ENCODE data around the gene RASGRF2. TPM values are rescaled to one million over a fixed set of nuclear protein-coding genes. Genes with fewer than 3 reads are reported as not detected.

Gene RASGRF2
- total RNA-seq, 1 experiment from 2014 or later, result 0.18 TPM

- H3K4me3 ChIP-seq (ENCODE audit: low read length), result no peak overlapping the region
- no peaks in the 10 kb centered on the region for H3F3A ChIP-seq (ENCODE audit: low read length, unreplicated experiment)
- BruUV-seq (replicated peaks), result no TSS peak
- no peak overlapping the region for H2AFZ ChIP-seq (ENCODE audit: low read length)
- H3K4me2 ChIP-seq (ENCODE audit: low read length), result no peak overlapping the region
- H4K20me1 ChIP-seq (ENCODE audit: low read length), result no peaks in the 10 kb centered on the region
- H3K9ac ChIP-seq (ENCODE audit: low read length), result no peak overlapping the region
- DNase-seq (no peak), ATAC-seq (no peak)
- no peak overlapping the region for H3K27ac ChIP-seq (ENCODE audit: low read length)
- CTCF ChIA-PET, result no interaction called here
- no peaks in the 10 kb centered on the region for H3K79me2 ChIP-seq (ENCODE audit: low read length)
- no peaks in the 10 kb centered on the region for H3K36me3 ChIP-seq (ENCODE audit: low read depth, low read length)
- POLR2A ChIA-PET (ENCODE audit: unreplicated experiment), result no interaction called here
- intact Hi-C loops (cut with micrococcal nuclease), result no loop called here
- TF ChIP-seq EZH2 (IDR thresholded peaks at IDR 0.05; ENCODE audit: low read length, unreplicated experiment), result no peak
- no peak for TF ChIP-seq CTCF (conservative IDR thresholded peaks at IDR 0.05; ENCODE audit: low read depth, low read length)
- no peak for TF ChIP-seq EZH2phosphoT487 (IDR thresholded peaks at IDR 0.05; ENCODE audit: borderline replicate concordance, low read length)
- no peaks in the 10 kb centered on the region for H3K4me1 ChIP-seq (ENCODE audit: insufficient read depth, low read length)
- no peaks in the 10 kb centered on the region for H3K9me3 ChIP-seq (ENCODE audit: low read length)
- no peaks in the 10 kb centered on the region for H3K27me3 ChIP-seq (ENCODE audit: low read length)
- no peaks in the 10 kb centered on the region for H3K9me2 ChIP-seq (replicated peaks; ENCODE audit: low read length)
Measured at GRCh38 chr5:81005708-81006107, 45.5 kb downstream of the RASGRF2 start.

GRCh38 chr5:81006231-81006630 lies 46.1 kb downstream of the RASGRF2 start:
- H3K4me3 ChIP-seq (ENCODE audit: low read length), result no peak overlapping the region
- ATAC-seq (no peak), DNase-seq (no peak)
- no peak overlapping the region for H3K9ac ChIP-seq (ENCODE audit: low read length)
- no peaks in the 10 kb centered on the region for H3K4me1 ChIP-seq (ENCODE audit: insufficient read depth, low read length)
- CTCF ChIA-PET, result no interaction called here
- no peaks in the 10 kb centered on the region for H3K9me2 ChIP-seq (replicated peaks; ENCODE audit: low read length)
- BruUV-seq (replicated peaks), result no TSS peak
- H3K27ac ChIP-seq (ENCODE audit: low read length), result no peak overlapping the region
- intact Hi-C loops (cut with micrococcal nuclease), result no loop called here
- TF ChIP-seq EZH2phosphoT487 (IDR thresholded peaks at IDR 0.05; ENCODE audit: borderline replicate concordance, low read length) (no peak), EZH2 (IDR thresholded peaks at IDR 0.05; ENCODE audit: low read length, unreplicated experiment) (no peak), CTCF (conservative IDR thresholded peaks at IDR 0.05; ENCODE audit: low read depth, low read length) (no peak)
- H2AFZ ChIP-seq (ENCODE audit: low read length), result no peak overlapping the region
- no peaks in the 10 kb centered on the region for H3F3A ChIP-seq (ENCODE audit: low read length, unreplicated experiment)
- no peaks in the 10 kb centered on the region for H3K9me3 ChIP-seq (ENCODE audit: low read length)
- no peaks in the 10 kb centered on the region for H4K20me1 ChIP-seq (ENCODE audit: low read length)
- POLR2A ChIA-PET (ENCODE audit: unreplicated experiment), result no interaction called here
- no peak overlapping the region for H3K4me2 ChIP-seq (ENCODE audit: low read length)
- no peaks in the 10 kb centered on the region for H3K27me3 ChIP-seq (ENCODE audit: low read length)
- no peaks in the 10 kb centered on the region for H3K79me2 ChIP-seq (ENCODE audit: low read length)
- H3K36me3 ChIP-seq (ENCODE audit: low read depth, low read length), result no peaks in the 10 kb centered on the region

GRCh38 chr5:81006947-81007636 lies 46.9 kb downstream of the RASGRF2 start:
- no peak for TF ChIP-seq EZH2 (IDR thresholded peaks at IDR 0.05; ENCODE audit: low read length, unreplicated experiment)
- no peak for TF ChIP-seq CTCF (conservative IDR thresholded peaks at IDR 0.05; ENCODE audit: low read depth, low read length)
- no peak for TF ChIP-seq EZH2phosphoT487 (IDR thresholded peaks at IDR 0.05; ENCODE audit: borderline replicate concordance, low read length)
- Histone ChIP-seq H3K27ac (ENCODE audit: low read length) (no peak overlapping the region), H3K4me1 (ENCODE audit: insufficient read depth, low read length) (no peaks in the 10 kb centered on the region), H3K9me3 (ENCODE audit: low read length) (no peaks in the 10 kb centered on the region), H3K9me2 (replicated peaks; ENCODE audit: low read length) (no peaks in the 10 kb centered on the region), H3F3A (ENCODE audit: low read length, unreplicated experiment) (no peaks in the 10 kb centered on the region), H3K79me2 (ENCODE audit: low read length) (no peaks in the 10 kb centered on the region), H2AFZ (ENCODE audit: low read length) (no peak overlapping the region), H3K4me2 (ENCODE audit: low read length) (no peak overlapping the region), H3K9ac (ENCODE audit: low read length) (no peak overlapping the region), H4K20me1 (ENCODE audit: low read length) (no peaks in the 10 kb centered on the region), H3K4me3 (ENCODE audit: low read length) (no peak overlapping the region), H3K36me3 (ENCODE audit: low read depth, low read length) (no peaks in the 10 kb centered on the region), H3K27me3 (ENCODE audit: low read length) (no peaks in the 10 kb centered on the region)
- BruUV-seq (replicated peaks), result no TSS peak
- ChIA-PET CTCF (no interaction called here), POLR2A (ENCODE audit: unreplicated experiment) (interaction anchor here (0.7 kb wide), 1 partner anchor 295 kb away, joined by 13 read pairs; no protein-coding TSS in a partner anchor)
- DNase-seq, result no peak
- intact Hi-C loops (cut with micrococcal nuclease), result no loop called here
- no peak for ATAC-seq

All from PC-3 (cell line).